GM13976 (cell line): Measurements from ENCODE around the gene NUP107.

Source experiments
- DNase-seq: peaks from one replicate; pipeline ENCODE4 v3.0.0; 2012; ENCODE audit warnings: low spot score
- in situ Hi-C: fragments of 300-500 bp; cut with MboI; formaldehyde crosslinking; loops from one replicate; pipeline ENCODE4 v1.12.0; 2022; ENCODE audit warnings: low sequenced_read_pairs, mixed read lengths, inconsistent platforms; ENCODE audit not compliant: unreplicated experiment
- TF ChIP-seq, protein P1 (sequence below): IDR thresholded peaks from 2 replicates; pipeline ENCODE4 v1.5.1; 2012; ENCODE audit warnings: borderline replicate concordance, mild to moderate bottlenecking; ENCODE audit not compliant: insufficient read depth; ENCODE audit errors: extremely low read depth, missing control alignments, control extremely low read depth

Gene NUP107

DNA sequence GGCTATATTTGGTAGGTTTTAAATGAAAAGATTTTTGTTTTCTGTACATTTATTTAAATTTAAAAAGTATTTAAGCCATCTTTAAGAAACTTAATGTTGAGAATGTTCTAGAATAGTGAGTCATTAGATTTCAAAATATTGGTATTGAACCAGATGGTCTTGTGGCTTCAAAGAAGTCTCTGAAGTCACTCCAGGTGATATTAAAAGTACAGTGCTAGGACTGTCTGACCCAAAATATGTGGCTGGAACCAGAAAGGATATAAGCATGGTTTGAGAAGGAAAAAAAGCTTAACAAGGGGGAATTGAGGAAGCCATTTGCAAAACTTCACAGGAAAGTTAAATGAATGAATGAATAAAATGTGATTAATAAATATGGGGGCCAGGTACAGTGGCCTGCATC is 92.5 kb downstream of the NUP107 start:
- in situ Hi-C loops = no loop called here

DNA sequence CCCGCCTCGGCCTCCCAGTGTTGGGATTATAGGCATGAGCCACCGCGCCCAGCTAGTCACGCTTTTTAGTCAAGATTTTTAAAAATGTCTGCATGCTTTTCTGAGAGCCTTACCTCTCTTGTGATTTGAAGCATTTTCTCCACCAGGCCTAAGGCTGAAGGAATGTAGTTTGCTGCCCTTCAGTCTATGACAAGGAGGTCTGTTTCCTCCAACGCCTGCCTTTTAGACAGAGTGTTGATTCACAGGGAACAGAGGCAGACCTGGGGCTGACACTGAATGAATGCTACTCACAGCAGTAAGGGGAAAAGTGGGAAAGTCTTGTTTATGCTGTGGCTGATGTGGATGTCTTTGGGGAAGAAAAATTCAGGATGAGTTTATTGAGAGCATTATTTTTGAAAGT is 94.0 kb downstream of the NUP107 start:
- DNase-seq = no peak
- in situ Hi-C loops = no loop called here

More for the DNA sequence above, 92.5 kb downstream of the NUP107 start:
- TF ChIP-seq, protein P1, sequence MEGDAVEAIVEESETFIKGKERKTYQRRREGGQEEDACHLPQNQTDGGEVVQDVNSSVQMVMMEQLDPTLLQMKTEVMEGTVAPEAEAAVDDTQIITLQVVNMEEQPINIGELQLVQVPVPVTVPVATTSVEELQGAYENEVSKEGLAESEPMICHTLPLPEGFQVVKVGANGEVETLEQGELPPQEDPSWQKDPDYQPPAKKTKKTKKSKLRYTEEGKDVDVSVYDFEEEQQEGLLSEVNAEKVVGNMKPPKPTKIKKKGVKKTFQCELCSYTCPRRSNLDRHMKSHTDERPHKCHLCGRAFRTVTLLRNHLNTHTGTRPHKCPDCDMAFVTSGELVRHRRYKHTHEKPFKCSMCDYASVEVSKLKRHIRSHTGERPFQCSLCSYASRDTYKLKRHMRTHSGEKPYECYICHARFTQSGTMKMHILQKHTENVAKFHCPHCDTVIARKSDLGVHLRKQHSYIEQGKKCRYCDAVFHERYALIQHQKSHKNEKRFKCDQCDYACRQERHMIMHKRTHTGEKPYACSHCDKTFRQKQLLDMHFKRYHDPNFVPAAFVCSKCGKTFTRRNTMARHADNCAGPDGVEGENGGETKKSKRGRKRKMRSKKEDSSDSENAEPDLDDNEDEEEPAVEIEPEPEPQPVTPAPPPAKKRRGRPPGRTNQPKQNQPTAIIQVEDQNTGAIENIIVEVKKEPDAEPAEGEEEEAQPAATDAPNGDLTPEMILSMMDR = no peak
- DNase-seq = no peak

DNA sequence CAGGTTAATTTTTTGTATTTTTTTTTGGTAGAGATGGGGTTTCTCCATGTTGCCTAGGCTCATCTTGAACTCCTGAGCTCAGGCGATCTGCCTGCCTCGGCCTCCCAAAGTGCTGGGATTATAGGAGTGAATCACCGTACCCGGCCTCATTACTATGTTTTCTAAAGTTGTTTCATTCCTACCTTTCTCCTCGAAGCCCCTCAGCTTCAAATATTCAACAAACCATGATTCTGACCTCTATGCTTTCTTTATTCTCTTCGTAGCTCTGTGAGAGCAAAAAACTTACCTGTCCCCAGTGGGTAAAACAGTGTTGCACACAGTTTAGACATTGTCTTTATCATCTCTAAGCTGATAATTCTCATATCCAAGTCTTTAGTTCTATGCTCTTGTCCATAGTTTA is 95.0 kb downstream of the NUP107 start:
- DNase-seq = no peak
- in situ Hi-C loops = no loop called here
- TF ChIP-seq, protein P1 = no peak

More for the DNA sequence above, 94.0 kb downstream of the NUP107 start:
- TF ChIP-seq, protein P1 = no peak

DNA sequence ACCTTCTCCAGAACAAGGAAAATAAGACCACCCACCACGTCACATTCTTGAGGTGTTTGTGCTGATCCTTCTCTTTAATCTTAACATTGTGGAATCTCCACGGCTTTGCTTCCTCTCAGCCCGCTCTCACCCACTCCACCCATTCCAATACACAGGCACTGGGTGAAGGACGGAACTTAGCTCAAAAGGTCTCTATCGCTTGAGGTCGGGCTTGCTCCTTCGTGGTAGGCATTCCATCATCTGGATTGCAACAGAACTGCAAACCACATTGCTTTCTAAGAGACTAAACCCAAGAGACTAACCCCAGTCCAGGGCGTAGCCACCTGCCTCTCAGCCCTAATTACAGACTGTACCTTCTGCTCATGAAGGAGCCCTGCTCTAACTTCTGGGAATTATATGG is 97.2 kb downstream of the NUP107 start:
- in situ Hi-C loops = no loop called here
- DNase-seq = no peak
- TF ChIP-seq, protein P1 = no peak

DNA sequence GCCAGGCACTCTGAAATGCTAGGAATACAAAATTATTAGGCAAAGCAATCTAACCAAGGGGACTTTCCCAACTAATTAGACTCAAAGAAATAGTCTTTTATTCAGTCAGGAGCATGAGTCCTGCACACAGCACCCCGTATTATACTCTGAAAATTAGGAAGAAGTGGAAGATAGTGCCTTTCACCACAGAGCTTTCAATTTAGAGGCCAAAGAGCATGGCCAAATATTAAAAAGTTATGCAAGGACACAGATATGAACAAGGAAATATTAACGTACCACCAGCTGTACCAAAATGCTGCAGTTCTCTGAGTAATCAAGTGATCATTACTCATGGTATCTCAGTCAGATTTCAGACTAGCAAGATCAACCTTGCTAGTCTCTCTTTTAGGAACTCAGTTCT is 98.6 kb downstream of the NUP107 start:
- TF ChIP-seq, protein P1 = no peak
- in situ Hi-C loops = no loop called here

DNA sequence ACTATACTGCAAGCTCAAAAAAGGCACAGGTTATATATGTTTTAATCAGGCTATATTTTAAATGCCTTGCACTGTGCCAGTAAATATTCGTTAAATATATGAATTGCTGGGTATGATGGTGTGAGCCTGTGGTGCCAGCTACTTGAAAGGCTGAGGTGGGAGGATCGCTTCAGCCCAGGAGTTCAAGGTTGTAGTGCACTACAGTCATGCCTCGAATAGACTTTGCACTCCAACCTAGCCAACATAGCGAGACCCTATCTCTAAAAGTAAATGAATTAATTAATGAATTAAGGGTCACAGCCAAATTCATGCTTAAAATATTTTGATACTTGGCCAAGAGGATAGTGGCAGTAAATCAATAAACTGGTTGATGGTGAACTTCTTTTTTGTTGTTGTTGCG is 99.0 kb downstream of the NUP107 start:
- no peak for DNase-seq
- in situ Hi-C loops = no loop called here

More for the DNA sequence above, 98.6 kb downstream of the NUP107 start:
- DNase-seq = no peak

More for the DNA sequence above, 99.0 kb downstream of the NUP107 start:
- TF ChIP-seq, protein P1 = no peak
